HCT116 (cell line): ENCODE measurements around the gene AK4. TPM values are rescaled to one million over a fixed set of nuclear protein-coding genes. Genes with fewer than 3 reads are reported as not detected.

Source experiments
- ATAC-seq: fragments of 200-7000 bp; cut with Tn5 transposase; 2 replicates; pipeline ENCODE4 v1.9.1; 2020; ENCODE audit warnings: mild to moderate bottlenecking, moderate library complexity
- BruUV-seq: library from RNA; stranded (reverse); fragments of 400-500 nt; replicated peaks from 2 replicates; lab custom pipeline; 2021; lab: Mats Ljungman, UMichigan
- CTCF ChIA-PET: fragments of 300-600 bp; sonication (Branson Sonifier 250); formaldehyde crosslinking; loops from one replicate; lab custom pipeline; 2021; ENCODE audit warnings: antibody characterized with exemption; lab: Charles Lee
- POLR2A ChIA-PET: fragments of 300-600, 350-600 bp; sonication (Branson Sonifier 250); formaldehyde crosslinking; loops from one replicate; lab custom pipeline; 2021; ENCODE audit warnings: antibody characterized with exemption; lab: Charles Lee
- RAD21 ChIA-PET, 2 experiments: fragments of 300-600 bp; sonication (Branson Sonifier 250); formaldehyde crosslinking; loops; one replicate each; lab custom pipeline; 2023; ENCODE audit warnings: low total read pairs in 2 of 2; ENCODE audit not compliant: uncharacterized antibody in 2 of 2, unreplicated experiment in 2 of 2, low non-redundant PET in 1 of 2; lab: Charles Lee
- DNase-seq: peaks from one replicate; pipeline ENCODE4 v3.0.0-alpha.2; 2010; ENCODE audit warnings: low read depth, low spot score
- H2AFZ ChIP-seq: fragments of 200-600 bp; shearing (Covaris generic), sonication (generic); 2 replicates; pipeline ENCODE4 v1.6.1; 2017; ENCODE audit warnings: low read depth, mixed run types, mixed read lengths, antibody characterized with exemption, low read length; ENCODE audit not compliant: poor library complexity, severe bottlenecking
- H3K27ac ChIP-seq: 2 replicates; pipeline ENCODE4 v1.5.1; 2012; ENCODE audit warnings: low read depth, low read length
- H3K27me3 ChIP-seq: fragments of 200-600 bp; sonication (generic); 2 replicates; pipeline ENCODE4 v1.6.1; 2016; ENCODE audit warnings: mixed run types, low read length, mixed read lengths; ENCODE audit not compliant: insufficient read depth
- H3K36me3 ChIP-seq, 2 experiments: fragments of 200-500 bp in 1 of 2; fragments of 200-600 bp in 1 of 2; sonication (Bioruptor generic) in 1 of 2; sonication (generic) in 1 of 2; 2 replicates each; pipeline versions ENCODE4 v1.5.1 to v1.6.1; 2014 to 2016; ENCODE audit warnings: low read length in 2 of 2, inconsistent platforms in 1 of 2, mixed read lengths in 1 of 2, mixed run types in 1 of 2; ENCODE audit not compliant: insufficient read depth in 2 of 2, control insufficient read depth in 1 of 2
- H3K4me1 ChIP-seq, 2 experiments: fragments of 200-600 bp in 1 of 2; sonication (generic) in 1 of 2; 2 replicates each; pipeline versions ENCODE4 v1.5.1 to v1.6.1; 2012 to 2017; ENCODE audit warnings: low read length in 2 of 2, inconsistent platforms in 1 of 2, mild to moderate bottlenecking in 1 of 2, mixed read lengths in 1 of 2, mixed run types in 1 of 2, moderate library complexity in 1 of 2; ENCODE audit not compliant: insufficient read depth in 2 of 2, control insufficient read depth in 1 of 2
- H3K4me2 ChIP-seq: fragments of 200-600 bp; sonication (generic); 2 replicates; pipeline ENCODE4 v1.6.1; 2017; ENCODE audit warnings: mixed run types, low read length, mixed read lengths
- H3K4me3 ChIP-seq, 2 experiments: fragments of 200-600 bp in 1 of 2; sonication (generic) in 1 of 2; replicated peaks in 1 of 2; 2 replicates each; pipeline ENCODE4 v1.5.1; 2011 to 2016; ENCODE audit warnings: low read length in 2 of 2, control low read depth in 1 of 2, low read depth in 1 of 2, mild to moderate bottlenecking in 1 of 2, mixed read lengths in 1 of 2, mixed run types in 1 of 2
- H3K79me2 ChIP-seq: fragments of 200-600 bp; sonication (generic); 2 replicates; pipeline ENCODE4 v1.6.1; 2017; ENCODE audit warnings: mild to moderate bottlenecking, mixed run types, low read length, moderate library complexity, mixed read lengths; ENCODE audit not compliant: insufficient read depth
- H3K9ac ChIP-seq: fragments of 200-600 bp; sonication (generic); 2 replicates; pipeline ENCODE4 v1.6.1; 2016; ENCODE audit warnings: low read length, mixed read lengths
- H3K9me2 ChIP-seq: fragments of 200-600 bp; sonication (generic), shearing (Covaris generic); 2 replicates; pipeline ENCODE4 v1.6.1; 2017; ENCODE audit warnings: mixed run types, mild to moderate bottlenecking, moderate library complexity; ENCODE audit not compliant: insufficient read depth
- H3K9me3 ChIP-seq, 2 experiments: fragments of 200-500 bp in 1 of 2; fragments of 200-600 bp in 1 of 2; sonication (Bioruptor generic) in 1 of 2; sonication (generic) in 1 of 2; 2 replicates each; pipeline ENCODE4 v1.6.1; 2014 to 2017; ENCODE audit warnings: low read length in 2 of 2, mixed read lengths in 2 of 2, inconsistent platforms in 1 of 2, low read depth in 1 of 2, mild to moderate bottlenecking in 1 of 2, mixed run types in 1 of 2, moderate library complexity in 1 of 2; ENCODE audit not compliant: control insufficient read depth in 1 of 2, insufficient read depth in 1 of 2
- H4K20me1 ChIP-seq: fragments of 200-600 bp; sonication (generic), shearing (Covaris generic); 2 replicates; pipeline ENCODE4 v1.6.1; 2017; ENCODE audit warnings: mixed run types, mild to moderate bottlenecking, moderate library complexity; ENCODE audit not compliant: insufficient read depth
- CBX3 ChIP-seq: IDR thresholded peaks from 2 replicates; pipeline ENCODE4 v1.6.1; 2012; ENCODE audit warnings: low read depth
- CEBPB ChIP-seq: IDR thresholded peaks from 2 replicates; pipeline ENCODE4 v1.6.1; 2012; ENCODE audit warnings: low read depth
- EGR1 ChIP-seq: IDR thresholded peaks from 2 replicates; pipeline ENCODE4 v1.6.1; 2012; ENCODE audit warnings: low read depth
- ELF1 ChIP-seq: IDR thresholded peaks from 2 replicates; pipeline ENCODE4 v1.6.1; 2012; ENCODE audit warnings: low read depth, borderline replicate concordance
- EZH2 ChIP-seq: fragments of 200-600 bp; sonication (generic); IDR thresholded peaks from 2 replicates; pipeline ENCODE4 v1.6.1; 2017; ENCODE audit warnings: antibody characterized with exemption, mixed run types
- EZH2phosphoT487 ChIP-seq: fragments of 200-600 bp; IDR thresholded peaks from 2 replicates; pipeline ENCODE4 v1.6.1; 2018; ENCODE audit warnings: antibody characterized with exemption, borderline replicate concordance
- FOSL1 ChIP-seq: IDR thresholded peaks from 2 replicates; pipeline ENCODE4 v1.6.1; 2012; ENCODE audit warnings: low read depth
- JUND ChIP-seq: IDR thresholded peaks from 2 replicates; pipeline ENCODE4 v1.6.1; 2012
- MAX ChIP-seq: IDR thresholded peaks from 2 replicates; pipeline ENCODE4 v1.6.1; 2012
- POLR2A ChIP-seq: IDR thresholded peaks from 2 replicates; pipeline ENCODE4 v1.7.0; 2011; ENCODE audit warnings: borderline replicate concordance; ENCODE audit not compliant: insufficient read depth, insufficient read length; ENCODE audit errors: extremely low read depth
- POLR2AphosphoS5 ChIP-seq: IDR thresholded peaks from 2 replicates; pipeline ENCODE4 v1.6.1; 2011; ENCODE audit warnings: mild to moderate bottlenecking, low read depth, low read length, moderate library complexity
- RAD21 ChIP-seq: IDR thresholded peaks from 2 replicates; pipeline ENCODE4 v1.6.1; 2012; ENCODE audit warnings: low read depth, mild to moderate bottlenecking
- REST ChIP-seq: IDR thresholded peaks from 2 replicates; pipeline ENCODE4 v1.6.1; 2012; ENCODE audit warnings: low read depth
- SP1 ChIP-seq: IDR thresholded peaks from 2 replicates; pipeline ENCODE4 v1.6.1; 2012; ENCODE audit warnings: low read depth
- YY1 ChIP-seq: IDR thresholded peaks from 2 replicates; pipeline ENCODE4 v1.6.1; 2011; ENCODE audit warnings: low read length, low read depth, moderate library complexity, mild to moderate bottlenecking; ENCODE audit not compliant: insufficient replicate concordance; ENCODE audit errors: extremely low read depth
- ZFX ChIP-seq: fragments of 450-650 bp; IDR thresholded peaks from 2 replicates; pipeline ENCODE4 v1.6.1; 2017
- ZNF274 ChIP-seq: fragments of 200-500 bp; sonication (Bioruptor generic); IDR thresholded peaks from 2 replicates; pipeline ENCODE4 v1.6.1; 2014; ENCODE audit warnings: mild to moderate bottlenecking, low read depth, low read length, inconsistent platforms
- intact Hi-C: fragments of 100-400 bp; cut with micrococcal nuclease; formaldehyde crosslinking; loops from 2 replicates; pipeline ENCODE4 v1.10.0; 2022
- total RNA-seq: library from RNA; stranded (reverse); gene quantifications from one replicate; pipeline ENCODE4 v1.2.1, GENCODE V29; 2021; ENCODE audit not compliant: unreplicated experiment
- TF ChIP-seq, protein P1 (sequence below), 3 experiments: fragments of 200-600 bp in 1 of 3; sonication (generic) in 1 of 3; IDR thresholded peaks in 2 of 3; conservative IDR thresholded peaks in 1 of 3; 2 replicates each; pipeline ENCODE4 v1.5.1; 2012 to 2017; ENCODE audit warnings: low read depth in 2 of 3, low read length in 2 of 3, antibody characterized with exemption in 1 of 3, borderline replicate concordance in 1 of 3, control low read depth in 1 of 3, mild to moderate bottlenecking in 1 of 3, mixed read lengths in 1 of 3, mixed run types in 1 of 3, moderate library complexity in 1 of 3; ENCODE audit not compliant: insufficient read depth in 1 of 3
- TF ChIP-seq, protein P2 (sequence below): IDR thresholded peaks from 2 replicates; pipeline ENCODE4 v1.6.1; 2012

AK4 gene
- total RNA-seq, 1 experiment from 2014 or later = 51.5 TPM

DNA sequence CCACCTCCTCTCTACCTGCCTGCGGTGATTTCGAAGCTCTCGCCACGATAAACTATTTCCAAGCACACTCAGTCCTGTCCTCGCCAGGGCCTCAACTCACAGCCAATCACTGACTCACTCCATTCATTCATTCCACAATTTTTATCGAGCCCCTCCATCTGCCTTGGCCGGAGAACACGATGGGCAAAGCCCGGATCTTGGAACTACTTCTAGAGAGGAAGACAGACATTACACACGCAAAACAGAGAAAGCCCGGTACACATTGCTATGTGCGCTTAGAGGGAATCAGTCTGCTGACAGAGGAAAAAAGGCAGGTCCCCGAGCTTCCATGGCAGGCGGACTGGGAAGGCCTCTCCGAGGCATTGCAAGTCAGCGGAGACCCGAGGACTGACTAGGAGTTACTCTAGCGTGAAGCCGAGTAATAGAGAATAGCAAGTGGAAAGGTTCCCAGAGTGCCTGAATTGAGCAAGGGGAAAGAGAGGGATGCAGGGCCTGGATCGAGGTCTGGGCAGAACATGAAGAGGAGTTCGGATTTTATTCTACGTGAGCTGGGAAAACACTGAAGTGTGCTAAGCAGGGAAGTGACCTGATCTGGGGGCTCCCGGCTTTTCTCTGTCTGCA, 107.1 kb downstream of the AK4 start:
- TSS peak; percentile 44 for BruUV-seq
- H3K27me3 ChIP-seq = no peaks in the 10 kb centered on the region
- intact Hi-C loops = no loop called here

More for the DNA sequence above, 107.1 kb downstream of the AK4 start:
- POLR2A ChIA-PET = interaction anchor here (1.3 kb wide), 1 partner anchor 9 kb away, joined by 3 read pairs; no protein-coding TSS in a partner anchor
- no peak overlapping the region for H2AFZ ChIP-seq
- no peaks in the 10 kb centered on the region for H3K36me3 ChIP-seq
- peak overlapping the region; percentile 49; the same call in 1 of the 2 replicates for H3K27ac ChIP-seq
- no peaks in the 10 kb centered on the region for H3K79me2 ChIP-seq
- no peak for TF ChIP-seq MAX
- no peak for TF ChIP-seq ELF1
- TF ChIP-seq REST = no peak
- no peak for TF ChIP-seq EZH2
- TF ChIP-seq ZNF274 = no peak
- TF ChIP-seq, protein P1, sequence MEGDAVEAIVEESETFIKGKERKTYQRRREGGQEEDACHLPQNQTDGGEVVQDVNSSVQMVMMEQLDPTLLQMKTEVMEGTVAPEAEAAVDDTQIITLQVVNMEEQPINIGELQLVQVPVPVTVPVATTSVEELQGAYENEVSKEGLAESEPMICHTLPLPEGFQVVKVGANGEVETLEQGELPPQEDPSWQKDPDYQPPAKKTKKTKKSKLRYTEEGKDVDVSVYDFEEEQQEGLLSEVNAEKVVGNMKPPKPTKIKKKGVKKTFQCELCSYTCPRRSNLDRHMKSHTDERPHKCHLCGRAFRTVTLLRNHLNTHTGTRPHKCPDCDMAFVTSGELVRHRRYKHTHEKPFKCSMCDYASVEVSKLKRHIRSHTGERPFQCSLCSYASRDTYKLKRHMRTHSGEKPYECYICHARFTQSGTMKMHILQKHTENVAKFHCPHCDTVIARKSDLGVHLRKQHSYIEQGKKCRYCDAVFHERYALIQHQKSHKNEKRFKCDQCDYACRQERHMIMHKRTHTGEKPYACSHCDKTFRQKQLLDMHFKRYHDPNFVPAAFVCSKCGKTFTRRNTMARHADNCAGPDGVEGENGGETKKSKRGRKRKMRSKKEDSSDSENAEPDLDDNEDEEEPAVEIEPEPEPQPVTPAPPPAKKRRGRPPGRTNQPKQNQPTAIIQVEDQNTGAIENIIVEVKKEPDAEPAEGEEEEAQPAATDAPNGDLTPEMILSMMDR (IDR thresholded peaks at IDR 0.05 in 2 of 3, conservative IDR thresholded peaks at IDR 0.05 in 1 of 3; ENCODE audit: borderline replicate concordance in 1 of 3, insufficient read depth in 1 of 3, low read depth in 2 of 3, low read length in 2 of 3) = no peak
- no peak for TF ChIP-seq POLR2A
- TF ChIP-seq FOSL1 = no peak
- no peak for TF ChIP-seq CBX3
- TF ChIP-seq EGR1 = no peak
- no peak for TF ChIP-seq POLR2AphosphoS5
- no peak for TF ChIP-seq SP1
- TF ChIP-seq RAD21 = no peak
- no peak for TF ChIP-seq CEBPB
- TF ChIP-seq, protein P2, sequence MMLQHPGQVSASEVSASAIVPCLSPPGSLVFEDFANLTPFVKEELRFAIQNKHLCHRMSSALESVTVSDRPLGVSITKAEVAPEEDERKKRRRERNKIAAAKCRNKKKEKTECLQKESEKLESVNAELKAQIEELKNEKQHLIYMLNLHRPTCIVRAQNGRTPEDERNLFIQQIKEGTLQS = no peak
- TF ChIP-seq EZH2phosphoT487 = no peak
- no peak for TF ChIP-seq ZFX
- TF ChIP-seq YY1 = no peak
- TF ChIP-seq JUND = no peak
- H3K4me2 ChIP-seq = peak overlapping the region; percentile 87
- peak overlapping the region; percentile 68 for H3K9ac ChIP-seq
- no peak for DNase-seq
- H3K9me3 ChIP-seq = no peaks in the 10 kb centered on the region
- H4K20me1 ChIP-seq = no peaks in the 10 kb centered on the region
- H3K4me1 ChIP-seq = peaks cover 3 to 16% of the 10 kb centered on the region in 2 experiments; a peak in 3 of 4 replicates
- no peak for ATAC-seq
- CTCF ChIA-PET = interaction anchor here (0.9 kb wide), 1 partner anchor 204 kb away, joined by 3 read pairs; no protein-coding TSS in a partner anchor
- RAD21 ChIA-PET = no interaction called here
- no peaks in the 10 kb centered on the region for H3K9me2 ChIP-seq
- H3K4me3 ChIP-seq = peak overlapping the region; percentile 60 to 70
